GM18499 (cell line): Measurements from ENCODE around the gene ANO10.
"Not testable (repeated sequence)": the region's sequence is repeated elsewhere in the genome, so short reads cannot be mapped to it uniquely, and the experiment has no call there.

Experiments used
- ATAC-seq: cut with Tn5 transposase; IDR thresholded peaks from one replicate; pipeline ENCODE4 v1.9.1; 2021; ENCODE audit warnings: moderate number of reproducible peaks; ENCODE audit not compliant: insufficient read depth, unreplicated experiment

ANO10 gene

GRCh38 chr3:43632269-43632733 is 10.5 kb upstream of the ANO10 start:
- no peak for ATAC-seq

- ATAC-seq: no peak
Measured at GRCh38 chr3:43629741-43630140, 7.9 kb upstream of the ANO10 start.

GRCh38 chr3:43629257-43629656 is 7.4 kb upstream of the ANO10 start:
- ATAC-seq: no peak

- no peak for ATAC-seq
Measured at GRCh38 chr3:43627360-43627759, 5.5 kb upstream of the ANO10 start.

- no peak for ATAC-seq
Measured at GRCh38 chr3:43624619-43625305, 3.0 kb upstream of the ANO10 start.

- no peak for ATAC-seq
Measured at GRCh38 chr3:43620831-43621655, 768 bp downstream of the ANO10 start.

GRCh38 chr3:43619588-43619987 is 2.2 kb downstream of the ANO10 start:
- no peak for ATAC-seq

- ATAC-seq: no peak
Measured at GRCh38 chr3:43618142-43618541, 3.7 kb downstream of the ANO10 start.

GRCh38 chr3:43616034-43616433 is 5.8 kb downstream of the ANO10 start:
- no peak for ATAC-seq

- ATAC-seq: no peak
Measured at GRCh38 chr3:43615133-43615532, 6.7 kb downstream of the ANO10 start.

GRCh38 chr3:43613976-43614375 is 7.8 kb downstream of the ANO10 start:
- ATAC-seq: no peak

GRCh38 chr3:43612419-43612818 is 9.4 kb downstream of the ANO10 start:
- no peak for ATAC-seq

- ATAC-seq: no peak
Measured at GRCh38 chr3:43609406-43609805, 12.4 kb downstream of the ANO10 start.

GRCh38 chr3:43608751-43609150 is 13.1 kb downstream of the ANO10 start:
- no peak for ATAC-seq

GRCh38 chr3:43606284-43606683 is 15.5 kb downstream of the ANO10 start:
- no peak for ATAC-seq

GRCh38 chr3:43599959-43600358 is 21.9 kb downstream of the ANO10 start:
- not testable (repeated sequence) for ATAC-seq

- ATAC-seq: no peak
Measured at GRCh38 chr3:43597961-43598360, 23.9 kb downstream of the ANO10 start.

- not testable (repeated sequence) for ATAC-seq
Measured at GRCh38 chr3:43596178-43596577, 25.6 kb downstream of the ANO10 start.

- not testable (repeated sequence) for ATAC-seq
Measured at GRCh38 chr3:43595280-43595679, 26.5 kb downstream of the ANO10 start.

- ATAC-seq: not testable (repeated sequence)
Measured at GRCh38 chr3:43593588-43593987, 28.2 kb downstream of the ANO10 start.

GRCh38 chr3:43591866-43592265 is 29.9 kb downstream of the ANO10 start:
- not testable (repeated sequence) for ATAC-seq

GRCh38 chr3:43587303-43587702 is 34.5 kb downstream of the ANO10 start:
- no peak for ATAC-seq
